Fibroblast of pulmonary artery (primary cell): ENCODE measurements around the gene ANKRD29.
A peak's percentile ranks its signal among the peaks of the same experiment; 100 is the strongest.

Experiments used
- DNase-seq: peaks from one replicate; pipeline ENCODE4 v3.0.0-alpha.2; 2010; ENCODE audit warnings: low read depth
- H3K4me3 ChIP-seq: replicated peaks from 2 replicates; pipeline ENCODE4 v1.5.1; 2011; ENCODE audit warnings: low read depth, mild to moderate bottlenecking, control low read depth, low read length, moderate library complexity
- TF ChIP-seq, protein P1 (sequence below): IDR thresholded peaks from 2 replicates; pipeline ENCODE4 v1.5.1; 2011; ENCODE audit warnings: mild to moderate bottlenecking, control low read depth, low read length, inconsistent platforms; ENCODE audit errors: missing control alignments

ANKRD29 gene

DNA sequence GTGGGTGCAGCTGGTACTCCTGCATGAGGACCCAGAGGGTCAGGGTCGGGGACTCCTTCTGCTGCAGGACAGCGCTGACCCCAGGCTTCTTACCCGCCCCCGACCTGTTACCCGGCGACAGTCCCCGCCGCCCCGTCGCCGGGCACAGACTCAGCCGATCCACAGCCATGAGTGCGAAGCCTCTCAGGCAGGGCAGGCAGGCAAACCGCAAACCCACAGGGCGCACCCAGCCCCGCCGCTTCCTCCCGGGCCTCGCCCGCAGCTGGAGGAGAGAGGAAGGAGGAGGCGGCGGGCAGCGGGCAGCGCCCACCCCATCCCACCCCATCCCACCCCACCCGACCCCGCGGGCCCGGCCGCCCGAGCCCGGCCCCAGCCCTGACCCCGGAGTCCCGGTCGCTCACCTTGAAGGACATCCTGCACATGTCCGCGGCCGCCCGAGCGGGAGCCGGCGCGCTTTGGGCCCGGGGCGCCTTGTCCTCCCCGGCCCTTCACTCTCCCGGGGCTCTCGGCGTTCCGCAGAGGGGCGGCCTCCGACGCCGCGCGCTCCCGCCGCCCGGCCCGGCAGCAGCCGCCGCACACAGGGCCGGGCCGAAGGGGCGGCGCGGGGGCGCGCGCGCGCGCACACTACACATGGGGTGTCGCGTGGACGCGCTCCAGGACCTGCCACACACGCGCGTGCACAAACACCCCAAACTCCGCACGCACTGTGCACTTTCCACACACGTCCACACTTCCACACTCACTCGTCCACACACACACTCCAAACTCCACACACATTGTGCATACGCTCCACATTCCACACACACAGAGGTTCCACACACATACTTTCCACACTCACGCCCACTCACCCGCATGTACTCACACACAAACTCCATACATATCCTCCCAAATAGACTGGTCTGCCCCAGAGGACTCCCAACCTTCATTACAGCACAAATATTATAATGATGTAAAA, at the start of gene ANKRD29:
Gene ANKRD29, minus strand, starts transcription at position 603 of the 955 bp plus-strand sequence. Its CDS starts 181 bp downstream, at position 422.
- DNase-seq, result peak; percentile 17
- peak within 1 kb of the TSS; percentile 49 for H3K4me3 ChIP-seq
- TF ChIP-seq, protein P1, sequence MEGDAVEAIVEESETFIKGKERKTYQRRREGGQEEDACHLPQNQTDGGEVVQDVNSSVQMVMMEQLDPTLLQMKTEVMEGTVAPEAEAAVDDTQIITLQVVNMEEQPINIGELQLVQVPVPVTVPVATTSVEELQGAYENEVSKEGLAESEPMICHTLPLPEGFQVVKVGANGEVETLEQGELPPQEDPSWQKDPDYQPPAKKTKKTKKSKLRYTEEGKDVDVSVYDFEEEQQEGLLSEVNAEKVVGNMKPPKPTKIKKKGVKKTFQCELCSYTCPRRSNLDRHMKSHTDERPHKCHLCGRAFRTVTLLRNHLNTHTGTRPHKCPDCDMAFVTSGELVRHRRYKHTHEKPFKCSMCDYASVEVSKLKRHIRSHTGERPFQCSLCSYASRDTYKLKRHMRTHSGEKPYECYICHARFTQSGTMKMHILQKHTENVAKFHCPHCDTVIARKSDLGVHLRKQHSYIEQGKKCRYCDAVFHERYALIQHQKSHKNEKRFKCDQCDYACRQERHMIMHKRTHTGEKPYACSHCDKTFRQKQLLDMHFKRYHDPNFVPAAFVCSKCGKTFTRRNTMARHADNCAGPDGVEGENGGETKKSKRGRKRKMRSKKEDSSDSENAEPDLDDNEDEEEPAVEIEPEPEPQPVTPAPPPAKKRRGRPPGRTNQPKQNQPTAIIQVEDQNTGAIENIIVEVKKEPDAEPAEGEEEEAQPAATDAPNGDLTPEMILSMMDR, result no peak

DNA sequence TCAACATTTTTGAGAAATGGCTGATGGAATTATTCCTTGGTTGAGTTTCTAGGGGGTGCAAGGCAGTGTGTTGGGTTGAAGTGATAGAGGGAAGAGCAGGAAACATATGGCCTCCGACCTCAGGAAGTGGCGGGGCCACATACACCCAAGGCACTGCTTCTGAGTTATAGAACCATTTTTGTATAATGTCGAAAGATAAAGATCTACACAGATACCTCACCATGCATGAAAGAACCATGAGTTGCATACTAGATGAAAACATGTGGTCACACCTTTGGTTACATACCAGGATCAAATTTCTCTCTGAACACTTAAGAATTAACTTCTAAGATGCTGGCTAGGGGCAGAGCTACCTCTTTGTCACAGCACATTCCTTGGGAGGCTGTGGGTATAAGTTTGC, 49.7 kb upstream of the ANKRD29 start:
- no peak for DNase-seq
- H3K4me3 ChIP-seq, result no peak overlapping the region
- TF ChIP-seq, protein P1, result no peak

- no peak for DNase-seq
- no peak overlapping the region for H3K4me3 ChIP-seq
- TF ChIP-seq, protein P1, result no peak
Observed at GRCh38 chr18:23711426-23711825, 48.7 kb upstream of the ANKRD29 start.

DNA sequence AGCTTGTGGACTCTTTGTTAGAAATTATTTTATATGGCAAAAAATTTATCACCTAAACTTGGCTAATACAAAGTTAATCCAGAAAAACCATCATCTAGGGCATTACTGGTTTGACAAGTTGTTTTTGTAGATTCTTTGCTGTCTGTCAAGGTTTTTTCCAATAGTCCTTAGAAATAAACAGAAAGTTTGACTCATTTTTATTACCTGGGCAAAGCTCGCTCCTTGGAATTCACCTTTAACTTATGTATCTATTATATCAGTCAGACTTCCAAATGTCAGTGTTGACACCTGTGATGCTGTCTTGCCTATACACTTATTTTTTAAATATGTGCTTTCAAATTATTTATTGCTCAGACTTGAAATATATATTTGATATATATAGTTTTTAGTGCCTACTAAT, 48.2 kb upstream of the ANKRD29 start:
- H3K4me3 ChIP-seq, result no peak overlapping the region
- TF ChIP-seq, protein P1, result no peak
- DNase-seq, result no peak

DNA sequence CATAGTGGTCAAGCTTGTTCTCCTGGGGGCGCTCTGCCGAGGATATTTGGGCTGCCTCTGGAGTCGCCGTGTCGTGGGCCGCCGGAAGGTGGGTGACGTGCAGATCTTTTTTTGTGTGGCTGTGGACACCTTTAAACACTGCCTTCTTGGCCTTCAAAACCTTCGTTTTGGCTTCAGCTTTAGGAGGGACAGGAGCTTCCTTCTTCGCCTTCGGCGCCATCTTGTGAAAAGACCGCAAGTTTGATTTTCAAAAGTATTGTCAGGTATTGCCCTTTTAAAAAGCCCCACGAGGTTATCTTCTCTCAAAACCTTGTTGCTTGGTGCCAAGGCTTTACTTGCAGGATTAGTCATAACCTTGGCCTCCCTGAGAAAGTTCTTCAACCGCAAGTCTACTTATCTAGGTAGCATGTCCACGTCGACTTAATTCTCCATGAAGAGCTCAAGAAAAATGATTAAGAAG, 47.4 kb upstream of the ANKRD29 start:
- TF ChIP-seq, protein P1, result no peak
- peak; percentile 90 for DNase-seq
- no peak overlapping the region for H3K4me3 ChIP-seq

GRCh38 chr18:23706971-23707640, 44.4 kb upstream of the ANKRD29 start:
- no peak overlapping the region for H3K4me3 ChIP-seq
- TF ChIP-seq, protein P1, result no peak
- no peak for DNase-seq
